GM10847 (cell line): ENCODE data around the gene PSMD12.

Experiments used
- POLR2A ChIP-seq: IDR thresholded peaks from 2 replicates; pipeline ENCODE4 v1.6.1; 2011; ENCODE audit not compliant: insufficient read length; ENCODE audit errors: extremely low read depth

The PSMD12 gene

GRCh38 chr17:67290711-67291291 lies 75.6 kb downstream of the PSMD12 start:
- no peak for TF ChIP-seq POLR2A

- TF ChIP-seq POLR2A, result no peak
Observed at GRCh38 chr17:67290244-67290643, 76.1 kb downstream of the PSMD12 start.

DNA sequence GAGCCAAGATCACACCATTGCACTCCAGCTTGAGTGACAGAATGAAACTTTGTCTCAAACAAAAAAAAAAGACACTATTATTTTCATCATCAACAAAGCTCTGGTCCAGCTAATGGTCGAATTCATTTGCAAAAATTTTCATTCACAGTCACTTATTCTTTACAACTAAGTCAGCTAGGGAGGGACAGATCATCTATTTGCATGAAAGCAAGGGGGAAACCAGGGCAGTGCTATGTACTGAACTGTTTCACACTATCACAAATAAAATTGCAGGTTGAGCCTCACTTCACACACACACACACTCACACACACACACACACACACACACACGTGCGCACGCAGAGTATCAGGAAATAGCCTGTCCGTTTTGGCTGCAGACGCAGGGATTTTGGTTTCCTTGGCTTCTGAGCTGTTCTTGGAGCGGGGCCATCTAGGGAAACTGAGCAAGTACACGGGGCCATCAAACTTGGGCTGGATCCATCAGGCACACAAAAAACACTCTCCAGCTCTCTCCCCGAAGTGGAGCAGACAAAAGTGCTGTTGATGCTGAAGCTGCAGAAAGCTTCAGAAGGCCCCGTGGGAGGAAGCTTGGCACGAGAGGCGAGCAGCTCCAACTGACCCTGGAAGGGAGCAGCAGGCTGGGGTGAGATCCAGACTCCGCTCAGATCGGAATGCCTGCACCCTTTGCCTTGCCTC lies 77.0 kb downstream of the PSMD12 start:
- TF ChIP-seq POLR2A, result no peak
